Activated naive CD8-positive, alpha-beta T cell treated with anti-CD3 and anti-CD28 coated beads for 36 hours (primary cell): Measurements from ENCODE around the gene FAM174B. TPM values are rescaled to one million over a fixed set of nuclear protein-coding genes. Genes with fewer than 3 reads are reported as not detected.

Experiments
- DNase-seq: peaks from one replicate; pipeline ENCODE4 v3.0.0; 2021
- H3K27ac Mint-ChIP-seq: one replicate; pipeline ENCODE4 v1.8.0; 2022; ENCODE audit warnings: mild to moderate bottlenecking, moderate library complexity, mixed read lengths
- H3K27me3 Mint-ChIP-seq: one replicate; pipeline ENCODE4 v1.8.0; 2022; ENCODE audit warnings: mild to moderate bottlenecking, mixed read lengths
- H3K36me3 Mint-ChIP-seq: one replicate; pipeline ENCODE4 v1.8.0; 2021; ENCODE audit warnings: mild to moderate bottlenecking, mixed read lengths
- H3K4me1 Mint-ChIP-seq: one replicate; pipeline ENCODE4 v1.8.0; 2021; ENCODE audit warnings: mixed read lengths
- H3K4me3 Mint-ChIP-seq: one replicate; pipeline ENCODE4 v1.8.0; 2022; ENCODE audit warnings: mild to moderate bottlenecking, moderate library complexity, mixed read lengths
- H3K9me3 Mint-ChIP-seq: one replicate; pipeline ENCODE4 v1.8.0; 2022; ENCODE audit warnings: mixed read lengths
- total RNA-seq, 2 experiments: library from RNA; stranded (reverse); gene quantifications; one replicate each; pipeline ENCODE4 v1.2.3, GENCODE V29; 2021

Gene FAM174B
- total RNA-seq, 2 experiments from 2014 or later = 5.7 to 6.4 TPM

GRCh38 chr15:92623435-92623834 is 32.1 kb downstream of the FAM174B start:
- H3K4me3 Mint-ChIP-seq = no peak overlapping the region
- peaks cover 2% of the 10 kb centered on the region for H3K36me3 Mint-ChIP-seq
- no peaks in the 10 kb centered on the region for H3K9me3 Mint-ChIP-seq
- H3K27ac Mint-ChIP-seq = no peak overlapping the region
- DNase-seq = no peak
- no peaks in the 10 kb centered on the region for H3K27me3 Mint-ChIP-seq
- H3K4me1 Mint-ChIP-seq = peaks cover 9% of the 10 kb centered on the region

- no peaks in the 10 kb centered on the region for H3K27me3 Mint-ChIP-seq
- H3K4me3 Mint-ChIP-seq = no peak overlapping the region
- H3K27ac Mint-ChIP-seq = no peak overlapping the region
- peaks cover 9% of the 10 kb centered on the region for H3K4me1 Mint-ChIP-seq
- H3K9me3 Mint-ChIP-seq = no peaks in the 10 kb centered on the region
- DNase-seq = no peak
- H3K36me3 Mint-ChIP-seq = peaks cover 2% of the 10 kb centered on the region
Measured at GRCh38 chr15:92621972-92622533, 33.5 kb downstream of the FAM174B start.

GRCh38 chr15:92620991-92621390 is 34.6 kb downstream of the FAM174B start:
- Mint-ChIP-seq H3K36me3 (peaks cover 2% of the 10 kb centered on the region), H3K4me3 (no peak overlapping the region), H3K4me1 (peaks cover 9% of the 10 kb centered on the region), H3K27me3 (no peaks in the 10 kb centered on the region), H3K27ac (no peak overlapping the region), H3K9me3 (no peaks in the 10 kb centered on the region)
- no peak for DNase-seq

GRCh38 chr15:92619145-92620101 is 36.2 kb downstream of the FAM174B start:
- Mint-ChIP-seq H3K4me3 (no peak overlapping the region), H3K4me1 (no peaks in the 10 kb centered on the region), H3K27me3 (no peaks in the 10 kb centered on the region), H3K36me3 (no peaks in the 10 kb centered on the region), H3K9me3 (no peaks in the 10 kb centered on the region), H3K27ac (no peak overlapping the region)
- no peak for DNase-seq

GRCh38 chr15:92617549-92618520 is 37.7 kb downstream of the FAM174B start:
- peaks cover 2% of the 10 kb centered on the region for H3K4me1 Mint-ChIP-seq
- H3K27ac Mint-ChIP-seq = no peak overlapping the region
- no peak overlapping the region for H3K4me3 Mint-ChIP-seq
- no peaks in the 10 kb centered on the region for H3K36me3 Mint-ChIP-seq
- no peaks in the 10 kb centered on the region for H3K9me3 Mint-ChIP-seq
- H3K27me3 Mint-ChIP-seq = no peaks in the 10 kb centered on the region
- DNase-seq = no peak

- Mint-ChIP-seq H3K27ac (no peak overlapping the region), H3K27me3 (no peaks in the 10 kb centered on the region), H3K4me1 (peaks cover 2% of the 10 kb centered on the region), H3K4me3 (no peak overlapping the region), H3K9me3 (no peaks in the 10 kb centered on the region), H3K36me3 (no peaks in the 10 kb centered on the region)
- DNase-seq = no peak
Measured at GRCh38 chr15:92616621-92617548, 38.7 kb downstream of the FAM174B start.

- Mint-ChIP-seq H3K27me3 (no peaks in the 10 kb centered on the region), H3K36me3 (no peaks in the 10 kb centered on the region), H3K4me1 (peaks cover 2% of the 10 kb centered on the region), H3K9me3 (no peaks in the 10 kb centered on the region), H3K4me3 (no peak overlapping the region), H3K27ac (no peak overlapping the region)
- DNase-seq = no peak
Measured at GRCh38 chr15:92614791-92615785, 40.5 kb downstream of the FAM174B start.

GRCh38 chr15:92614301-92614700 is 41.3 kb downstream of the FAM174B start:
- H3K27me3 Mint-ChIP-seq = no peaks in the 10 kb centered on the region
- H3K36me3 Mint-ChIP-seq = no peaks in the 10 kb centered on the region
- no peak for DNase-seq
- H3K4me1 Mint-ChIP-seq = peaks cover 2% of the 10 kb centered on the region
- H3K9me3 Mint-ChIP-seq = no peaks in the 10 kb centered on the region
- H3K4me3 Mint-ChIP-seq = no peak overlapping the region
- H3K27ac Mint-ChIP-seq = no peak overlapping the region

GRCh38 chr15:92613841-92614240 is 41.7 kb downstream of the FAM174B start:
- Mint-ChIP-seq H3K4me1 (peaks cover 2% of the 10 kb centered on the region), H3K36me3 (no peaks in the 10 kb centered on the region), H3K27me3 (no peaks in the 10 kb centered on the region), H3K4me3 (no peak overlapping the region), H3K27ac (no peak overlapping the region), H3K9me3 (no peaks in the 10 kb centered on the region)
- DNase-seq = no peak

- H3K36me3 Mint-ChIP-seq = no peaks in the 10 kb centered on the region
- no peaks in the 10 kb centered on the region for H3K9me3 Mint-ChIP-seq
- no peak for DNase-seq
- no peak overlapping the region for H3K27ac Mint-ChIP-seq
- no peaks in the 10 kb centered on the region for H3K27me3 Mint-ChIP-seq
- no peak overlapping the region for H3K4me3 Mint-ChIP-seq
- H3K4me1 Mint-ChIP-seq = peaks cover 2% of the 10 kb centered on the region
Measured at GRCh38 chr15:92612891-92613290, 42.7 kb downstream of the FAM174B start.

- no peak for DNase-seq
- Mint-ChIP-seq H3K4me1 (peaks cover 2% of the 10 kb centered on the region), H3K27ac (no peak overlapping the region), H3K9me3 (no peaks in the 10 kb centered on the region), H3K36me3 (no peaks in the 10 kb centered on the region), H3K27me3 (no peaks in the 10 kb centered on the region), H3K4me3 (no peak overlapping the region)
Measured at GRCh38 chr15:92611995-92612745, 43.4 kb downstream of the FAM174B start.

GRCh38 chr15:92611150-92611549 is 44.4 kb downstream of the FAM174B start:
- DNase-seq = no peak
- H3K36me3 Mint-ChIP-seq = no peaks in the 10 kb centered on the region
- no peak overlapping the region for H3K4me3 Mint-ChIP-seq
- peaks cover 2% of the 10 kb centered on the region for H3K4me1 Mint-ChIP-seq
- no peaks in the 10 kb centered on the region for H3K9me3 Mint-ChIP-seq
- H3K27ac Mint-ChIP-seq = no peak overlapping the region
- H3K27me3 Mint-ChIP-seq = no peaks in the 10 kb centered on the region

GRCh38 chr15:92610101-92610520 is 45.5 kb downstream of the FAM174B start:
- DNase-seq = no peak
- Mint-ChIP-seq H3K9me3 (no peaks in the 10 kb centered on the region), H3K27me3 (no peaks in the 10 kb centered on the region), H3K4me1 (peaks cover 2% of the 10 kb centered on the region), H3K27ac (no peak overlapping the region), H3K4me3 (no peak overlapping the region), H3K36me3 (no peaks in the 10 kb centered on the region)
